NCI-H128 (cell line): ENCODE results near the gene SERPINB2.

Source experiments
- DNase-seq: peaks from one replicate; lab custom pipeline; 2025; ENCODE audit not compliant: unreplicated experiment; lab: John Stamatoyannopoulos, UW

The SERPINB2 gene

DNA sequence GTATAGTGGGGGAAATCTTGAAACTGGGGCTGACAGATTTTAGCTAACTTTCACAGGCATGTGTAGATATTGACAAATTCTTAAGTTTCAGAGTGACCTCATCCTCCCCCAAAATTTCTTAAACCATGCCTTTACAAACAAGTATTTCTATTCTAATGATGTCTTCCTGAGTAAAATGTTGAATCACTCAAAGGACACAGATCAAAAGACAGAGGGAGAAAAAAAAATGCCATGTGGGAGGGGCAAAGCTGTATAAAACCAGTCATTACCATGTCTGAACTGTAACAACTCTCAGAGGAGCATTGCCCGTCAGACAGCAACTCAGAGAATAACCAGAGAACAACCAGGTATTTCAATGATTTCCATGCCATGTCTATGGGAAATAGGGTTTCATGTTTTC, at the start of gene SERPINB2:
Gene SERPINB2, plus strand, starts transcription at position 282 of the 400 bp plus-strand sequence. CDS start 3,740 bp downstream, outside the sequence.
- no peak for DNase-seq

- no peak for DNase-seq
Observed at GRCh38 chr18:63843008-63843407, 44.5 kb upstream of the SERPINB2 start.

DNA sequence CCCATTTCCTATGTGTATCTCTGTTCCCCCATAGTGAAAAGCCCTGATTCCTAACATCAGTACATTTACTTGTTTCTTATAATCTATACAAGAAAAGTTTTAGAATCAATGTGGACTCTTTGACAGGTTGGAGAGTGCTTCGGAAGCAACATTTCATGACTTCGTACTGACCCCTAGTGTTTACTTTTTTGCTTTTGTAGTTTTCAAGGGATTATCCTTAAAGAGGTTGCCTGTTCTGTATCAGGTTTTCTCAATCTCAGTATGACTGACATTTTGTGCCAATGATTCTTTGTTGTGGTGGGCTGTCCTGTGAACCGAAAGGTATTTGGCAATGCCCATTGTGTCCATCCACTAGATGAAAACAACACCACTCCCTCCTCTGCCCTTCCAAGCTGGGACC, 43.3 kb upstream of the SERPINB2 start:
- no peak for DNase-seq

DNA sequence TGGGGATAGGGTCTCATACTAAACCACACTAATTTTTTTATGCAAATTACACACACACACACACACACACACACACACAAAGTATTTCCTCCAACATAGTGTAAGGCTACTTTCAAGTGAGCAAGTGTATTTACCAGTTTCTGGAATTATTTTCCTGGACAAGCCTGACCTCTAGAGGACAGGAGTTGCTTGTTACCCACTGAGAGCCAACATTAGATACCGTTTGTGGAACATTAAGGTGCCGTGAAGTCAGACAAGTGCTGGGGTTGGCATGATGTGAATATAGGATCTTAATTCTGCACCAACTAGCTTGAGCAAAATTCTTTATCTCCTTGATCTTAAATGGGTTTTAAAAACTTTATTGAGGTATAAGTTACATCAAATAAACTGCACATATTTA, 39.3 kb upstream of the SERPINB2 start:
- DNase-seq = peak; percentile 44

DNA sequence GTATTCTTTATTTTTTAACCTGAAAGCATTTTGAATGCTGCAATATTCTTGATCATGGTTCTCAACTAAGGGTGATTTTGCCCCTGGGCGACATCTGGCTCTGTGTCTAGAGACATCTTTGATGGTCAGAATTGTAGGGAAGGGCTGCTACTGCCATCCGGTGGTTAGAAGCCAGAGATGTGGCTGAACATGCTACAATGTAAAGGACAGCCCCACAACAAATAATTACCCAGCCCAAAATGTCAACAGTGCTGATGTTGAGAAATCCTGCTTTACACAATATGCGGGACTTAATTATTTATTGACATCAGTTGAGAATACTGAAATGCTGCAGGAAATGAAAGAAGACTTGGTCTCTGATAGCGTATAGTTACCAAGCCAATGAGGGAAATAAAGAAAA, 37.5 kb upstream of the SERPINB2 start:
- DNase-seq = no peak

DNA sequence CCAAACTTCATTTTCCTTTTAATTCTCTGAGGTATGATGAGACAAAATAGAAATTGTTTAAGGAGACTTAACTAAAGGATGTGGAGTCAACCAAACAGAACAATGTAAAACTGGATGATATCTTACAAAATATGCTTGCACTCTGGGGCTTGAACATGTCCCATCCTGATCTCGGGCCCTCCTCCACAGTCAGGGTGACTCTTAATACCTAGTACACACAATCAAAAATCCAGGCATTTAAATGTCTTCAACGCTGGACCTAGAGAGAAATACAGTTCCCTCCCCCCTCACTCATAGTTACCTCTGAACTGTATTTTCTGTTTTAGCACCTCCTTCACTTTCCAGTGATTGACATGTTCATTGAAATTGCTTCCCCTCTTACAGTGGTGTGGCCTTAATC, 36.9 kb upstream of the SERPINB2 start:
- DNase-seq = no peak

GRCh38 chr18:63858456-63858855, 29.0 kb upstream of the SERPINB2 start:
- DNase-seq = no peak

- no peak for DNase-seq
Observed at GRCh38 chr18:63859781-63860475, 27.6 kb upstream of the SERPINB2 start.

DNA sequence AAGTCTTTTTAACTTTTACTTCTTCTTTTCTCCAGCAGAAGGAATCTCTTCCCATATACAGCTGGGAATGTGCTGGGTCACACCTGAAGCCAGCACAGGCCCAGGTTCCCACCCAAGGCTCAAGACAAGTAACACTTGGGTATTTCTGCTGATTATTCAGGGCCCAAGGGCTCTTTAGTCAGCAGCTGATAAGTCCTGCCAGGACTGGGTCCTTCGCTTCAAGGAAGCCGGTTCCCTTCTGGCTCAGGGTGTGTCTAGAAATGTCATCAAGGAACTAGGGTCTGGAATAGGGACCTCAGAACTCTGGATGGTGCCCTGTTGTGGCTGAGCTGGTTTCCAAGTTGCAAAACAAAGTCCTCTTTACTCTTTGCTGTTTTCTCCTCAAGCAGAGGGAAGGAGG, 27.0 kb upstream of the SERPINB2 start:
- DNase-seq = no peak

- no peak for DNase-seq
Observed at GRCh38 chr18:63867368-63868125, 20.0 kb upstream of the SERPINB2 start.

GRCh38 chr18:63868546-63868945, 19.0 kb upstream of the SERPINB2 start:
- DNase-seq = no peak

DNA sequence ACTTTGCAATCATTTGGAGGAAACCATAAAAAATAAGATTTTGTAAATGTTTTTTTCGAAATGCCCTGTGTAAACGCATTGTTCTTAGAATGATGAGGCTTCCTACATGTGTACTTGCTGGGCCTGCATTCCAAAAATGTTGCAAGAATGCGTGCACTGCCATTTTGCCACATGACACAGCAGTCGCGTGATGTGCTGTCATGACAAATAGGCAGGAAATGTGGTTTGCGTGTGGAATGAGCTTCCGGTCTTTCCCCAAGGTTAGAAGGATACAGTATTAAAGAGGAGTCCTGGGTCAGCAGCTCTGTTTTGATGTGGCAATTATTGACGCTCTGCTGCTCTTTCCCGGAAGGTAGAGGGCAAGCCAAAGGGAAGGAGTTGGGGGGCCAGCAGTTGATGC, 18.1 kb upstream of the SERPINB2 start:
- no peak for DNase-seq

GRCh38 chr18:63869851-63870250, 17.7 kb upstream of the SERPINB2 start:
- DNase-seq = no peak

GRCh38 chr18:63871836-63872235, 15.7 kb upstream of the SERPINB2 start:
- DNase-seq = no peak

DNA sequence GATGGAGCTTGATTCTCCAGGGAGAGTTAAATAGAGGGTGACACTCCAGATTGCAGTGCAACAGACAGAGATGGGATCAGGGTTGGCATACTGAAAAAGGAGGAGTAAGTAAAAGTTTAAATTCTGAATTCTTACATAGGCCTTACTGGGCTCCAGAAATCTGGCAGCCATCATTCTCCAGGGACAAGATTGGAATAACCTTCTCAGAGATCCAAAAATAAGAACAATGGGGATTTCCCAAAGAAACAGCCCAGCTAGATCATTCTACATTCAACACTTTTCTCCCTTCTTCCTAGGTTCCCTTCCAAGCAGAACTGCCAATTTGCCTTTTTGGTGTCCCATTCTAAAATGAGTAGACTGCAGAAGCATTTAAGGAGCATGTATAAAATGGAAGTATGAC, 14.9 kb upstream of the SERPINB2 start:
- no peak for DNase-seq

DNA sequence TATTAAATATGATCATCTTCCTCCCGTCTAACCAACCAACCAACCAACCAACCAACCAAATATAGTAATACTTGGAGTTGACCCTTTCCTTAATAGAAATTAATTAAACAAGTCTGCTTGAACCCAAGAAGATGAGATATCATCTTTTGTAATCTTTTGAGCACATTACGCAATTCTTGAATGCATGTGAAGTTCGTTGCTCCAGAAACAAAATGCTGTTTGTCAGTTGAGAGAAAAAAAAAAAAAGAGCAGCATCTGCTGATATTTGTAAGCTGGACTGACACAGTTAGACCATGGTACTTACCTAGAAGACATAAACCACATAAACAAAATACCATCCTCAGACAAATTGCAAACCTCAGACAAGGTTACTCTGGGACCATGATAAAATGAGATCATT, 9.2 kb upstream of the SERPINB2 start:
- no peak for DNase-seq

GRCh38 chr18:63878925-63879324, 8.6 kb upstream of the SERPINB2 start:
- DNase-seq = no peak

GRCh38 chr18:63879709-63880108, 7.8 kb upstream of the SERPINB2 start:
- no peak for DNase-seq

DNA sequence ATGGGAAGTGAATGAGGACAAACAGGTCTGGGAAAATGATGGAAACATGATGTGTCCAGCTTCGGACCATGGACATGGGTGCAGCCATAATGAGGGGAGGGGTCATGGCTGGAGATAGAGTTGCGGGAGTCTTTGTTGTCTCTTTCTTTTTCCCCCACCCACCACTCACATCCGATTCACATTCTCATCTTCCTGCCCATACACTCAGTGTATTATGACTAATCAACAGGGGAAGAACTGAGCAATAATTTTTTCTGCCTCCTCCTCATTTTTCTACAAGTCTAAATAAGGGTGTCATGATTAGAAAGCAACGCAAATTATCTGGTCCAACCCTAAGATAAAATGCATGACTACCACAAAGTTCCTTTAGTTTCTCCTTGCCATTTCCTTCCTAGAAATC, 5.7 kb upstream of the SERPINB2 start:
- DNase-seq = no peak

GRCh38 chr18:63882333-63883141, 5.0 kb upstream of the SERPINB2 start:
- no peak for DNase-seq

DNA sequence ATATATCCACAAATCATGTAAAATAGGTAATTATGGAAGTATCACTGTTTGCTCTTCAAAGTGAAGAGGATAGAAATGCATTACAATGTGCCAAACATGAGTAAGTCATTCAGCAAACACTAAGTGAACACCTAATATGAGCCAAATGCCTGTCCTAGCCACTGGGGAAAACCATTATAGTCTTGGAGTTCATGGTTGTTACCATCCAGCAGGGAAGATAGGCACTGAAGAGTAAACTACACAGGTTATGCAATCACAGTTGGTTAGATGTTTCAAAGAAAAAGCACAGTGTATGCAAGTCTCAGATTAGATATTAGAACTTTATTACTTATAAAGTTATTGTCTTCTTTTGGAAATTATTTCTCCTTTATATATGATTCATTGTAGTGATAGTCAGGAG, 3.9 kb upstream of the SERPINB2 start:
- DNase-seq = no peak
